Parietal lobe (tissue), 1 donor: ENCODE results near the gene ZNF354C. TPM values are rescaled to one million over a fixed set of nuclear protein-coding genes. Genes with fewer than 3 reads are reported as not detected.

Experiments used
- total RNA-seq: library from RNA; depleted of rRNA; stranded (reverse); fragments of >200 nt; gene quantifications from one replicate; pipeline ENCODE4 v1.2.3, GENCODE V29; 2014

The ZNF354C gene
- total RNA-seq = 52.6 TPM

GRCh38 chr5:179060116-179061008, at the start of gene ZNF354C:
TSS of gene ZNF354C (plus strand) at chr5:179060373. CDS start at chr5:179062069, 1,696 bp downstream.

GRCh38 chr5:179023528-179024189, 36.5 kb upstream of the ZNF354C start, which contains the start of gene ZNF879:
TSS of gene ZNF879 (plus strand) at chr5:179023804. CDS start at chr5:179025005, 1,201 bp downstream.

Other genes with a start within 250 kb of the ZNF354C start
- gene ZNF354B, start 200.4 kb upstream of the ZNF354C start, total RNA-seq = 39.8 TPM
- 10.3 TPM for gene ZFP2, start 164.5 kb upstream of the ZNF354C start, total RNA-seq
- 25.4 TPM for gene ZNF454, start 119.2 kb upstream of the ZNF354C start, total RNA-seq
- gene GRM6, start 65.1 kb upstream of the ZNF354C start, total RNA-seq = 0.63 TPM
- 21.3 TPM for gene ZNF879, start 36.6 kb upstream of the ZNF354C start, total RNA-seq